ENCODE results near the gene GLIPR1. TPM values are rescaled to one million over a fixed set of nuclear protein-coding genes. Genes with fewer than 3 reads are reported as not detected.

The GLIPR1 gene
- total RNA-seq, 1 experiment from 2014 or later: 0.13 TPM

DNA sequence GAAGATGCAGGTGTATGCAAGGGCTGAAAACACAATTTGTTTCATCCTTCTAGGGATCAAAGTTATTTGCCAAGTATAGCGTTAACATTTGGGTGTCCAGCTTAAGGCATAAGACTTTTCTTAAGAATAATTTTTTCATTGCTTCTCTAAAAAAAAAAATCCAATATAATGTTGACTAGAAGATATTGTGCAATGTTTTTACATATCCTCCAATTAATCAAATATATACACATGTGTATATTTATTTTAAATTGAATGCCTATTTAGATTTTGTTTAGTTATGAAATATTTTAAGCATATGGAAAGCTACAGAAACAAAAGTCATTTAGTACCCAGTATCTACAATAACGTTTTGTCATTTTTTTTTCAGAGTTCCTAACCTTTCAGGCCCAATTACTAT lies 59.3 kb downstream of the GLIPR1 start:
- Histone ChIP-seq H3K18ac (ENCODE audit: insufficient read length, low read depth, low read length) (no peak overlapping the region), H4K5ac (ENCODE audit: insufficient read length, low read depth, low read length) (no peak overlapping the region), H2BK15ac (ENCODE audit: low read depth, low read length) (no peak overlapping the region), H3K4me2 (ENCODE audit: insufficient read depth, insufficient read length, low read length) (no peak overlapping the region), H3K27ac (ENCODE audit: insufficient read length, low read depth, low read length) (no peak overlapping the region), H2BK120ac (ENCODE audit: low read depth, low read length, poor library complexity, severe bottlenecking) (no peak overlapping the region), H2BK20ac (ENCODE audit: low read depth, low read length, poor library complexity, severe bottlenecking) (no peak overlapping the region), H3K27me3 (ENCODE audit: insufficient read depth, low read length) (no peaks in the 10 kb centered on the region), H3K79me1 (ENCODE audit: insufficient read depth, low read depth, low read length, poor library complexity, severe bottlenecking) (no peaks in the 10 kb centered on the region), H3K4me1 (ENCODE audit: insufficient read depth, low read length) (no peaks in the 10 kb centered on the region), H4K8ac (replicated peaks; ENCODE audit: insufficient read length, low read depth, low read length) (no peak overlapping the region), H3K9ac (ENCODE audit: extremely low read depth, insufficient read length, low read length) (no peak overlapping the region), H3K9me3 (ENCODE audit: control insufficient read depth, low read depth, low read length) (no peaks in the 10 kb centered on the region), H3K56ac (ENCODE audit: insufficient read length, low read depth, low read length) (no peak overlapping the region), H2BK12ac (ENCODE audit: insufficient read length, low read depth, low read length) (no peak overlapping the region), H3K14ac (ENCODE audit: insufficient read depth, low read length) (no peak overlapping the region), H3K23ac (ENCODE audit: insufficient read length, low read depth, low read length) (no peak overlapping the region), H2AFZ (ENCODE audit: low read length) (no peak overlapping the region), H2BK5ac (ENCODE audit: insufficient read length, low read length) (no peak overlapping the region), H4K20me1 (ENCODE audit: control insufficient read depth, insufficient read depth, insufficient read length) (no peaks in the 10 kb centered on the region), H4K91ac (ENCODE audit: insufficient read length, low read depth, low read length) (no peak overlapping the region), H3T11ph (ENCODE audit: low read length) (no peak overlapping the region), H3K79me2 (ENCODE audit: insufficient read depth, low read length) (no peaks in the 10 kb centered on the region), H3K4ac (ENCODE audit: low read depth, low read length) (no peak overlapping the region), H2AK5ac (ENCODE audit: insufficient read length, low read length) (no peak overlapping the region), H3K23me2 (ENCODE audit: insufficient read length, low read depth, low read length, poor library complexity, severe bottlenecking) (no peaks in the 10 kb centered on the region)
- DNase-seq: no peak
- Mint-ChIP-seq H3K4me1 (no peaks in the 10 kb centered on the region), H3K27me3 (ENCODE audit: low read depth) (no peaks in the 10 kb centered on the region), H3K27ac (no peak overlapping the region), H3K36me3 (ENCODE audit: insufficient read depth in 1 of 3, low read depth in 3 of 3) (no peaks in the 10 kb centered on the region), H3K9me3 (no peaks in the 10 kb centered on the region; a peak in 1 of 5 replicates), H3K4me3 (no peak overlapping the region)
- TF ChIP-seq, protein P1, sequence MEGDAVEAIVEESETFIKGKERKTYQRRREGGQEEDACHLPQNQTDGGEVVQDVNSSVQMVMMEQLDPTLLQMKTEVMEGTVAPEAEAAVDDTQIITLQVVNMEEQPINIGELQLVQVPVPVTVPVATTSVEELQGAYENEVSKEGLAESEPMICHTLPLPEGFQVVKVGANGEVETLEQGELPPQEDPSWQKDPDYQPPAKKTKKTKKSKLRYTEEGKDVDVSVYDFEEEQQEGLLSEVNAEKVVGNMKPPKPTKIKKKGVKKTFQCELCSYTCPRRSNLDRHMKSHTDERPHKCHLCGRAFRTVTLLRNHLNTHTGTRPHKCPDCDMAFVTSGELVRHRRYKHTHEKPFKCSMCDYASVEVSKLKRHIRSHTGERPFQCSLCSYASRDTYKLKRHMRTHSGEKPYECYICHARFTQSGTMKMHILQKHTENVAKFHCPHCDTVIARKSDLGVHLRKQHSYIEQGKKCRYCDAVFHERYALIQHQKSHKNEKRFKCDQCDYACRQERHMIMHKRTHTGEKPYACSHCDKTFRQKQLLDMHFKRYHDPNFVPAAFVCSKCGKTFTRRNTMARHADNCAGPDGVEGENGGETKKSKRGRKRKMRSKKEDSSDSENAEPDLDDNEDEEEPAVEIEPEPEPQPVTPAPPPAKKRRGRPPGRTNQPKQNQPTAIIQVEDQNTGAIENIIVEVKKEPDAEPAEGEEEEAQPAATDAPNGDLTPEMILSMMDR (conservative IDR thresholded peaks at IDR 0.05): no peak
- WGBS (ENCODE audit: extremely low coverage, insufficient read length, low lambda C conversion rate): no CpG with 5 or more reads among the region's 2 CpGs
